ENCODE measurements around the gene KLK12. TPM values are rescaled to one million over a fixed set of nuclear protein-coding genes. Genes with fewer than 3 reads are reported as not detected.

Gene KLK12
- polyA plus RNA-seq, 4 donors: not detected

DNA sequence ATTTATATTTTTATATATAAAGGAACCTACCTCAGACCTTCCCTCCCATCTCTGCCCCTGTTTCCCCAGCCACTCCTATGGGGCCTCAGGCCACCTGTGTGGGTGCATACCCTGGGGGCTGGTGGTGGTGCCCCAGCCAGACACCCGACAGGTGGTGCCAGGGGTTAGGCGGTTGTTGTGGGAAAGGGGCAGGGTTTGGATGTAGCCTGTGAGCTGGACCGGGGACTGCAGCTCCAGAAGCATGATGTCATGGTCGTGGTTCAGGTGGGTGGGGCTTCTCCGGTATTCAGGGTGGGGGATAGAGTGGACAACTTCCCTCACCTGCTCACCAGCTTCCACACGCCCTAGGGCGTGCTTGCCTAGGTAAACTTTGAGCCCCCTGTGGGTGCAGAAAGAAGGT, 24.9 kb upstream of the KLK12 start:
- no peak for DNase-seq (ENCODE audit: low read depth in 4 of 4, low spot score in 3 of 4)

GRCh38 chr19:51055866-51056265, 21.1 kb upstream of the KLK12 start:
- DNase-seq (ENCODE audit: low read depth in 4 of 4, low spot score in 3 of 4): no peak

DNA sequence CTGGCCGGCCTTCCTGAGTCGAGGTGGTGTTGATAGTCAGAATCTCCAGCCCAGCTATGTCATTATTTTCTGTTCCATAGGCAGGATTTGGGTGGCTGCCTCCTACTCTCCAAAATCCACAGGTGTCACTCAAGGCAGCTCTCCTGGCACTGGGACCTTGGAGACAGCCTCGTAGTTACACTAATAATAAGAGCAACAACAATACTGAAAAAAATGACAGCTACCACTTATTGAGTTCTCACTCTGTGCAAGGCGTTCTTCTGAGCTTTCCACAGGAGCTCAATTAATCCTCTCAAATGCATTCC, 12.2 kb upstream of the KLK12 start:
- DNase-seq (ENCODE audit: low read depth in 4 of 4, low spot score in 3 of 4): no peak

DNA sequence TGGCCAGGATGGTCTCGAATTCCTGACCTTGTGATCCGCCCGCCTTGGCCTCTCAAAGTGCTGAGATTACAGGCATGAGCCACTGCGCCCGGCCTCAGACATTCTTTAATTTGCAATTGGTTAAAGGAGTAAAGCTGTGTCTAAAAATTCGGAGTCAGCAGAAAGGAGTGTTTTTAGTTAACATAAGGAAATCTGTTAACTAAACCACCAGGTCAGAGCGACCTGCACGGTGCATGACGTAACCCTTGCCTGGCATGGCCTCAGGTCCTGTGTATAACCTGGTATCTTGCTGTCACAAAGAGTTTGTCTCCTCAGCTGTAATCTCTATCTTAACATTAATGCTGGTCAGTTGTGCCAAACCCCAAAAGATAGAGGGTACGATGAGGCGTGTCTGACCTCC, 9.5 kb upstream of the KLK12 start:
- DNase-seq (ENCODE audit: low read depth in 4 of 4, low spot score in 3 of 4): no peak

DNA sequence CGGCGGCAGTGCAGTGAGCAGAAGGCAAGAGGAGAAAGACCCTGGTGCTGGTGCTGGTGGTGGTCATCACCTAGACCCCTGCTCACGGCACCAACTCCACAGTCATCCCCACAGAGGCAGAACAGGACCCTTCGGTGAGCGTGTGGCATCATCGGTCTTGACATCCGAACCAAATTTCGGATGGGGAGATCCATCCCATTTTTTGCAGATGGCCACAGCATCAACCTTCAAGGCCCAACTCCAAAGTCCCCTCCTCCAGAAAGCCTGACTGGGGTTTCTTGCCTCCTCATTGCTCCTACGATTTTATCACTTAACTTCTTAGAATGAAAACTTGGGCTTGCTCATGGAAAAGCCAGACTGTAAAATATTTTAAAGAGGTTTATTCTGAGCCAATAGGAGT, 8.7 kb upstream of the KLK12 start:
- DNase-seq (ENCODE audit: low read depth in 4 of 4, low spot score in 3 of 4): no peak

- no peak for DNase-seq (ENCODE audit: low read depth in 4 of 4, low spot score in 3 of 4)
Measured at GRCh38 chr19:51040151-51040550, 5.3 kb upstream of the KLK12 start.

GRCh38 chr19:51036519-51036918, 1.7 kb upstream of the KLK12 start:
- DNase-seq (ENCODE audit: low read depth in 4 of 4, low spot score in 3 of 4): no peak

DNA sequence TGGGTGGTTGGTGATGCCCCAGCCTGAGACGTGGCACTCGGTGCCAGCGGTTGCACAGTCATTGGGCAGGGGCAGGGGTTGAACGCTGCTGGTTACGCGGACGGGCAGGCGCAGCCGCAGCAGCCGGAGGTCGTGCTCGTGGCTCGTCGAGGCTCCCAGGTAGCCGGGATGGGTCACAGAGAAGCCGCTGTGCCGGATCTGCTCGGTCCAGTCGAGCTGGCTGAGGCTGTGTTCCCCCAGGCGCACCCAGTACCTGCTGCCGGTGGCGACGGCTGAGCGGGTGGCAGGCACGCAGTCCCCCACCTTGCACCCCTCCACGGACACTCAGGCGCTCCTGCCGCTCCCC, 2.9 kb downstream of the KLK12 start:
- DNase-seq (ENCODE audit: low read depth in 4 of 4, low spot score in 3 of 4): no peak

DNA sequence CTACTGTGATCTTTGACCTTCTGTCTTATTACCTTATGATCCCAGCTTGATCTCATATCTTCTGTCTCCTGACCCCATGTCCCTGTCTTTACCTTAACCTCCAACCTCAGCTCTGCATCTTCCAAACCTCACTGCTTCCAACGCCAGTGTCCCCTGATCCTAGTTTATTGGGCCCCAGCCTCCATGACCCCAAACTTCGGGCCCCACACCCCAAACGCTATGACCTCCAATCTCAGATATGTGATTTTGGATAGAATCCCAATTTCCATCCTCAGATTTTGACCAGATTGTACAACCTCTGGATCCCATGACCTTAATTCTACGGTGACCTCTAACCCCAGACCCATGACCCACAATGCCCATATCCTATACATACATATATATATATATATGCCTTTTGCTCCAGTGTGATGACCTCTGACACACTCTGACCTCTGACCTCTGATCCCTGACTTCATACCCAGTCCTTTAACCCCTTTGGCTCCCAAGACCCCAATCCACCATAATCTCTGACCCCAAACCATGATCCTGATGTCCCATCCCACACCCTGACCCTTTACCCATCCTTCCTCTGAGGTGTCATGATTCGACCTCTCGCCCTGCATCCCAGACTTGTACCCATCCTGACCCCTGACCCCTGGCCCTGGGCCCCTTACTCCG, 3.5 kb downstream of the KLK12 start:
- no peak for DNase-seq (ENCODE audit: low read depth in 4 of 4, low spot score in 3 of 4)

DNA sequence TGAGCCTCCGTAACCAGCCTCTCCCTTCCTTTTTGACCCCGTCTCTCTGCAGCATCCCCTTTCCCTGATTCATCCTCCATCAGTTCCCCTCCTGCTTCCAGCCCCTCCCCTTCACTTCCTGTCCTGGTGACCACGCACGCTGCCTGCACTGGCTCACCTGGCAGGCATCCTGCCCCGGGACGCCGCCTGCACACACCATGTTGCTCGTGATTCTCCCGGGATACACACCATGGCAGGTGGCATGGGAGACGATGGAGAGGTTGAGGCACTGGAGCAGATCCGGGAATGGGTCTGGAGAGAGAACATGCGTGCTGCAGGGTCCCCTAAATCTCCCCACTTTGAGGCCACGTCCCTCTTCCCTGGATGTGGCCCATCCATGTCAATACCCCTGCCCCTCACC, 4.2 kb downstream of the KLK12 start:
- no peak for DNase-seq (ENCODE audit: low read depth in 4 of 4, low spot score in 3 of 4)

- DNase-seq (ENCODE audit: low read depth in 4 of 4, low spot score in 3 of 4): no peak
Measured at GRCh38 chr19:51029718-51030117, 5.1 kb downstream of the KLK12 start.

- DNase-seq (ENCODE audit: low read depth in 4 of 4, low spot score in 3 of 4): no peak
Measured at GRCh38 chr19:51027873-51028272, 6.9 kb downstream of the KLK12 start.

DNA sequence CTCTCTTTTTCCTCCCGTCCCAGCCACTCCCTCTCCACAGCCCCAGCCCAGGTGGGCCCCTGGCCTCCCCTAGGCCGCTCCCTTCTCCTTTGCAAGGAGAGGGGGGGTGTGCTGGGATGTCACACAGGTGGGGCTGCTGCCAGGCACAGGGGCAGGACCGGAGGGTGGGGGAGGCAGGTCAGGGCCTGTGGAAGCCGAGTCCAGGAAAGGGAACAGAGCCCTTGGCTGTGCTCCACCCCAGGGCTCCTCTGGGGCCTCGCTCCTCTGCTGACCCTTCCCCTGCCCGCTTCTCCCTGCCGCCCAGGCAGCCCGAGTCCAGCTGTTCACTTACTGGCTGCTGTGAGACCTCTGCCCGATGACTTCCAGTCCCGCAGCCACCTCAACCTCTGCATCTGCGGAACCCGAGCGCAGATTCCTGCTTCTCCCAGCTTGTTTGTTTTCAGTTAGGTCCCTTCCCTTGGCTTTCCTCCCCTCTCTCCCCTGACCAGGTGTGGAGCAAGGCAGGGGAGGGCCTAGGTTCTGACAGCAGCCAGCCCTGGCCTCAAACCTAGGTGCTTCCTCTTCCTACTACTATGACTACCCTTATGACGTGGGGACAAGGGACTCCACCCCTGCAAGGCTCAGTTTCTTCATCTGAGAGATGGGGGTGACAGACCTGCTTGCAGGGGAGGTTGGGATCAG, 7.5 kb downstream of the KLK12 start:
- no peak for DNase-seq (ENCODE audit: low read depth in 4 of 4, low spot score in 3 of 4)

GRCh38 chr19:51026554-51026831, 8.3 kb downstream of the KLK12 start, which contains the start of gene KLK11:
TSS of gene KLK11 (minus strand) at chr19:51026616. CDS start at chr19:51025631, 985 bp downstream.
- no peak for DNase-seq (ENCODE audit: low read depth in 4 of 4, low spot score in 3 of 4)

DNA sequence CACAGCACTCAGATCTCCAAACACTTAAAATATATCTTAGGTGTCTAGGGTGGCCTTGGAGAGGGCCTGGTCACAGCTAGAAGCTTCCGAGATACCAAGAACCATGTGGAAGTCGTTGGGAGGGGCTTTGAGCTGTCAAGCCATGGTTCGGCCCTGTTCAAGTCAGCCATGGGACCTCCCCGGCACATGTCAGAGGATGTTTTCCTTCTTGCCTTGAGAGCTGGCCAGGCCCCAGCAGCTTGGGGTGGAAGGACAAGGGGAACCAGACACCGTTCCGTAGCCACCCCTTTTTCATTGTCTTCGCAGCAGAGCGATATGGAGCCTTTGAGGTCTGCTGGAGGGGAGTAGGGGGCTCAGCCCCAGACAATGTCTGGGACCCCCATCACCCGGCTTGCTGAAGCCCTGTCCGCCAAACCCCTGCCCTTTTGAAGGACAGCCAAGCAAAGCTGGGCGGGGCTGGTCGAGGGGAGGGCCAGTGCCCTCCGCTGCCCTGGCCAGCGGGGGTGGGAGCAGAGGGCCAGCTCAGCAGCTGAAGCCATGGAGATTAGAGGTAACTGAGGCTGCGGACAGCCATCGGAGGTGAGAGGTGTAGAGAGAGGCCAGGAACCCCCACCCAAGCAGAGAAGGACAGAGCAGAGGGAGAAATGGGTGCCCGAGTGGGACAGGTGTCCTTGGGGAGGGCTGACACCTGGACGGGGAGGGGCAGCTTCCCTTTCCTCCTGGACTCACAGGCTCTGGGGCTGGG, 8.8 kb downstream of the KLK12 start:
- DNase-seq (ENCODE audit: low read depth in 4 of 4, low spot score in 3 of 4): no peak

DNA sequence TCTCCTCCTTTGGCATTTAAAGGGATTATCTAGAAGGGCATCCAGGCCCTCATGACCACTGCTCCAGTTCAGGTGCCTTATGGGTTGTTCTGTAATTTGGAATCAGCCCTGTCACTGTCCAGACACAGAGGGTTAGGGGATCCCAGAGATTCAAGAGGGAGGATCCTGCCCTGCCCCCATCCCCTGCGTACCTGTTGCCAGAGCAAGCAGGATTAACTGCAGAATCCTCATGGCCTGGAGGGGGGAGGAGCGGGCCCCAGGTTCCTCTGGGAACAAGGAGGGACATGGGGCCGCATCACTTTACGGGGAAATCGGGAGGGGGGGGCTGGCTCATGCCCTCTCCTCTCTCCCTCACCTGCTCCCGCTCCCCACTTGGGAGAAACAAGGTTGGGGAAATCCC, 9.4 kb downstream of the KLK12 start:
- DNase-seq (ENCODE audit: low read depth in 4 of 4, low spot score in 3 of 4): no peak

GRCh38 chr19:51024924-51025323, 9.9 kb downstream of the KLK12 start:
- no peak for DNase-seq (ENCODE audit: low read depth in 4 of 4, low spot score in 3 of 4)

- DNase-seq (ENCODE audit: low read depth in 4 of 4, low spot score in 3 of 4): no peak
Measured at GRCh38 chr19:51023946-51024345, 10.9 kb downstream of the KLK12 start.

DNA sequence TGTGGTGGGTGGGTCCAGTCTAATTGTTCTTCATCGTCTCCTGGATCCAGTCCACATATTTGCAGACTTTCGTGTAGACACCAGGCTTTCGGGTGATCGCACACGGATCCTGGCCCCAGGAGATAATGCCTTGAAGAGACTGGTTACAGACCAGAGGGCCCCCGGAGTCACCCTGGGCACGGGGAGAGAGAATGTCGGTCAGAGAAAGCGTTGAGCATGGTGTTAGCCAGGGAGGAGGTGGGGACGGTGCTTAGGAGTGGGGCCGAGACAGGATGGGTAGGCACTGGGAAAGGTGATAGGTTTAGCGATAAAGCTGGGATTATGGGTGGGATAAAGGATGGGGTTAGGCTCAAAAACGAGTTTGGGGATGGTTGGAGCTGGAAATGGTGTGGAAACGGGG, 12.3 kb downstream of the KLK12 start:
- no peak for DNase-seq (ENCODE audit: low read depth in 4 of 4, low spot score in 3 of 4)

DNA sequence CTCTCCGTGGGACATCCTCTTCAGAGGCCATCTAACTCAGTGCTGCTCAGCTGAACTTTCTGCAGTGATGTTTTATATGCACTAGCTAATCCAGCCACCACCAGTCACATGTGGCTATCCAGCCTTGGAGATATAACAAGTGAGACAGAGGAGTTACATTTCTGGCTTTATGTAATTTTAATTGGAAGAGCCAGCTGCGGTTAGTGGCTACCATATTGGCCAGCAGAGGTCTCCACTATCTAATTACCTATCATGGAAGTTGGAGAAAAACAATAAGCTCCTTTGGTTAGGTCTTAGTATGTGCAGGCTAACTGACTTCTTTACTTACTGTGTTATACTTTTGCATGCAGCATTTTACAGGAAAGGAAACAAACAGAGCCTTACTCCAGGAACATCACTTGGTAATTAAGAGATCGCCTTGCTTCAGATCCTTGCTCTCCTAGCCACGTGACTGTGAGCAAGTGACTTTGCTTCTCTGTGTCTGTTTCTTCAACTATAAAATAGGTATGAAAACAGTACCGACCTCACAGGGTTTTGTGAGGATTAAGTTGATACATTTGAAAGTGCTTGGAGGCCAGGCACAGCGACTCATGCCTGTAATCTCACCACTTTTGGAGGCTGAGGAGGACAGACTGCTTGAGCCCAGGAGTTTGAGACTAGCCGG, 13.7 kb downstream of the KLK12 start:
- DNase-seq (ENCODE audit: low read depth in 4 of 4, low spot score in 3 of 4): no peak

GRCh38 chr19:51019544-51019925, 15.3 kb downstream of the KLK12 start, which contains the start of gene KLK10:
TSS of gene KLK10 (minus strand) at chr19:51019709. CDS start at chr19:51019130, 579 bp downstream.
- DNase-seq (ENCODE audit: low read depth in 4 of 4, low spot score in 3 of 4): no peak
